ENCODE measurements around the gene TIMD4. TPM values are rescaled to one million over a fixed set of nuclear protein-coding genes. Genes with fewer than 3 reads are reported as not detected.

Gene TIMD4
- total RNA-seq, 1 experiment from 2014 or later, result not detected

- Histone ChIP-seq H3K9me2 (ENCODE audit: insufficient read depth) (no peaks in the 10 kb centered on the region), H3K9me3 (ENCODE audit: insufficient read depth, low read depth) (no peaks in the 10 kb centered on the region), H4K20me1 (ENCODE audit: insufficient read depth) (no peaks in the 10 kb centered on the region), H3K27ac (no peak overlapping the region), H3K4me2 (no peak overlapping the region), H3K4me3 (no peak overlapping the region), H3F3A (ENCODE audit: insufficient read depth, low read depth) (no peaks in the 10 kb centered on the region), H3K27me3 (ENCODE audit: insufficient read depth, low read depth) (peaks cover 37% of the 10 kb centered on the region), H3K79me2 (ENCODE audit: low read depth) (no peaks in the 10 kb centered on the region), H2AFZ (no peak overlapping the region), H3K36me3 (ENCODE audit: low read depth) (no peaks in the 10 kb centered on the region), H3K4me1 (replicated peaks; ENCODE audit: insufficient read depth) (no peaks in the 10 kb centered on the region)
- intact Hi-C loops (cut with micrococcal nuclease; ENCODE audit: unreplicated experiment), result no loop called here
- no TSS peak for BruUV-seq (replicated peaks)
- no peak for TF ChIP-seq CTCF (conservative IDR thresholded peaks at IDR 0.05)
- no peak for TF ChIP-seq EZH2 (IDR thresholded peaks at IDR 0.05; ENCODE audit: low read depth)
- ChIA-PET POLR2A (ENCODE audit: unreplicated experiment) (no interaction called here), CTCF (no interaction called here)
- DNase-seq, result no peak
Measured at GRCh38 chr5:156888520-156888919, 74.5 kb downstream of the TIMD4 start.

- H2AFZ ChIP-seq, result no peak overlapping the region
- H3K79me2 ChIP-seq (ENCODE audit: low read depth), result no peaks in the 10 kb centered on the region
- no peak for DNase-seq
- POLR2A ChIA-PET (ENCODE audit: unreplicated experiment), result no interaction called here
- H3K9me2 ChIP-seq (ENCODE audit: insufficient read depth), result no peaks in the 10 kb centered on the region
- CTCF ChIA-PET, result no interaction called here
- no peak overlapping the region for H3K27ac ChIP-seq
- H3K4me3 ChIP-seq, result no peak overlapping the region
- no peaks in the 10 kb centered on the region for H3K4me1 ChIP-seq (replicated peaks; ENCODE audit: insufficient read depth)
- TF ChIP-seq CTCF (conservative IDR thresholded peaks at IDR 0.05) (no peak), EZH2 (IDR thresholded peaks at IDR 0.05; ENCODE audit: low read depth) (no peak)
- intact Hi-C loops (cut with micrococcal nuclease; ENCODE audit: unreplicated experiment), result no loop called here
- no peaks in the 10 kb centered on the region for H4K20me1 ChIP-seq (ENCODE audit: insufficient read depth)
- no peaks in the 10 kb centered on the region for H3F3A ChIP-seq (ENCODE audit: insufficient read depth, low read depth)
- no peaks in the 10 kb centered on the region for H3K9me3 ChIP-seq (ENCODE audit: insufficient read depth, low read depth)
- no TSS peak for BruUV-seq (replicated peaks)
- no peak overlapping the region for H3K4me2 ChIP-seq
- no peaks in the 10 kb centered on the region for H3K36me3 ChIP-seq (ENCODE audit: low read depth)
- peaks cover 10% of the 10 kb centered on the region; the same call in 1 of the 2 replicates for H3K27me3 ChIP-seq (ENCODE audit: insufficient read depth, low read depth)
Measured at GRCh38 chr5:156883316-156883875, 79.6 kb downstream of the TIMD4 start.

GRCh38 chr5:156879665-156880285 is 83.3 kb downstream of the TIMD4 start:
- Histone ChIP-seq H4K20me1 (ENCODE audit: insufficient read depth) (no peaks in the 10 kb centered on the region), H2AFZ (no peak overlapping the region), H3K9me3 (ENCODE audit: insufficient read depth, low read depth) (no peaks in the 10 kb centered on the region), H3K4me1 (replicated peaks; ENCODE audit: insufficient read depth) (no peaks in the 10 kb centered on the region), H3K4me3 (no peak overlapping the region), H3F3A (ENCODE audit: insufficient read depth, low read depth) (no peaks in the 10 kb centered on the region), H3K27me3 (ENCODE audit: insufficient read depth, low read depth) (peaks cover 2% of the 10 kb centered on the region; the same call in 1 of the 2 replicates), H3K79me2 (ENCODE audit: low read depth) (no peaks in the 10 kb centered on the region), H3K36me3 (ENCODE audit: low read depth) (no peaks in the 10 kb centered on the region), H3K4me2 (no peak overlapping the region), H3K27ac (no peak overlapping the region), H3K9me2 (ENCODE audit: insufficient read depth) (no peaks in the 10 kb centered on the region)
- intact Hi-C loops (cut with micrococcal nuclease; ENCODE audit: unreplicated experiment), result no loop called here
- no peak for TF ChIP-seq EZH2 (IDR thresholded peaks at IDR 0.05; ENCODE audit: low read depth)
- TF ChIP-seq CTCF (conservative IDR thresholded peaks at IDR 0.05), result no peak
- POLR2A ChIA-PET (ENCODE audit: unreplicated experiment), result no interaction called here
- CTCF ChIA-PET, result no interaction called here
- DNase-seq, result no peak
- BruUV-seq (replicated peaks), result no TSS peak

All from PC-9 (cell line).